OCI-LY7 (cell line): ENCODE results near the gene ARHGEF3. TPM values are rescaled to one million over a fixed set of nuclear protein-coding genes. Genes with fewer than 3 reads are reported as not detected.

Experiments used
- BruUV-seq: library from RNA; stranded (reverse); fragments of 400-500 nt; replicated peaks from 2 replicates; lab custom pipeline; 2021; lab: Mats Ljungman, UMichigan
- CTCF ChIA-PET: fragments of 300-600 bp; sonication (Branson Sonifier 250); formaldehyde crosslinking; loops from one replicate; lab custom pipeline; 2022; ENCODE audit warnings: antibody characterized with exemption; ENCODE audit not compliant: unreplicated experiment; lab: Charles Lee
- POLR2A ChIA-PET: fragments of 300-600 bp; sonication (Branson Sonifier 250); formaldehyde crosslinking; loops from one replicate; lab custom pipeline; 2022; ENCODE audit warnings: antibody characterized with exemption; lab: Charles Lee
- DNase-seq: peaks from one replicate; pipeline ENCODE4 v3.0.0-alpha.2; 2015; ENCODE audit warnings: low spot score
- H2AFZ ChIP-seq: fragments of 200-600 bp; sonication (generic), shearing (Covaris generic); 2 replicates; pipeline ENCODE4 v1.6.1; 2014; ENCODE audit warnings: mild to moderate bottlenecking, antibody characterized with exemption, low read length, moderate library complexity
- H3K27ac ChIP-seq: fragments of 200-600 bp; sonication (generic); 2 replicates; pipeline ENCODE4 v1.5.1; 2014; ENCODE audit warnings: mixed run types, low read depth, mild to moderate bottlenecking, moderate library complexity, low read length, inconsistent platforms; ENCODE audit not compliant: poor library complexity, severe bottlenecking
- H3K36me3 ChIP-seq: fragments of 200-600 bp; sonication (generic); 2 replicates; pipeline ENCODE4 v1.6.1; 2014; ENCODE audit warnings: mild to moderate bottlenecking, antibody characterized with exemption, low read length, moderate library complexity, mixed read lengths; ENCODE audit not compliant: insufficient read depth
- H3K4me1 ChIP-seq: fragments of 200-600 bp; sonication (generic); 2 replicates; pipeline ENCODE4 v1.5.1; 2014; ENCODE audit warnings: mild to moderate bottlenecking, low read length; ENCODE audit not compliant: insufficient read depth, poor library complexity, severe bottlenecking
- H3K4me2 ChIP-seq: fragments of 200-600 bp; sonication (generic); 2 replicates; pipeline ENCODE4 v1.6.1; 2014; ENCODE audit warnings: mild to moderate bottlenecking, low read length
- H3K4me3 ChIP-seq: fragments of 200-600 bp; sonication (generic); 2 replicates; pipeline ENCODE4 v1.5.1; 2014; ENCODE audit warnings: mild to moderate bottlenecking, low read depth, low read length; ENCODE audit not compliant: poor library complexity, severe bottlenecking
- H3K79me2 ChIP-seq: fragments of 200-600 bp; sonication (generic); 2 replicates; pipeline ENCODE4 v1.6.1; 2016; ENCODE audit warnings: low read depth, mild to moderate bottlenecking, low read length, moderate library complexity, mixed read lengths; ENCODE audit not compliant: insufficient read depth
- H3K9me2 ChIP-seq: fragments of 200-600 bp; sonication (generic); 2 replicates; pipeline ENCODE4 v1.6.1; 2016; ENCODE audit warnings: mild to moderate bottlenecking, low read length, mixed read lengths; ENCODE audit not compliant: insufficient read depth
- H3K9me3 ChIP-seq: fragments of 200-600 bp; sonication (generic); 2 replicates; pipeline ENCODE4 v1.6.1; 2014; ENCODE audit warnings: mild to moderate bottlenecking, mixed run types, low read length, mixed read lengths
- H4K20me1 ChIP-seq: fragments of 200-600 bp; sonication (generic); 2 replicates; pipeline ENCODE4 v1.6.1; 2014; ENCODE audit warnings: mild to moderate bottlenecking, antibody characterized with exemption, low read length, moderate library complexity, mixed read lengths; ENCODE audit not compliant: insufficient read depth
- EZH2phosphoT487 ChIP-seq: fragments of 200-600 bp; sonication (generic); IDR thresholded peaks from 2 replicates; pipeline ENCODE4 v1.6.1; 2018; ENCODE audit warnings: low read depth, borderline replicate concordance, mild to moderate bottlenecking, mixed run types, antibody characterized with exemption, low read length, moderate library complexity, mixed read lengths
- intact Hi-C: fragments of 100-400 bp; cut with micrococcal nuclease; formaldehyde crosslinking; loops from one replicate; pipeline ENCODE4 v1.10.0; 2022; ENCODE audit not compliant: unreplicated experiment
- total RNA-seq, 2 experiments: library from RNA; depleted of rRNA in 1 of 2; stranded (reverse); fragments of >200 nt in 1 of 2; shearing (Covaris generic) in 1 of 2; gene quantifications; 2 replicates each; pipeline ENCODE4 v1.2.3, GENCODE V29; 2014 to 2022
- TF ChIP-seq, protein P1 (sequence below): fragments of 200-600 bp; sonication (generic); conservative IDR thresholded peaks from 2 replicates; pipeline ENCODE4 v1.5.1; 2014; ENCODE audit warnings: mild to moderate bottlenecking, antibody characterized with exemption, low read length, moderate library complexity, mixed read lengths

ARHGEF3 gene
- total RNA-seq, 2 experiments from 2014 or later, result 14.1 to 26.9 TPM

DNA sequence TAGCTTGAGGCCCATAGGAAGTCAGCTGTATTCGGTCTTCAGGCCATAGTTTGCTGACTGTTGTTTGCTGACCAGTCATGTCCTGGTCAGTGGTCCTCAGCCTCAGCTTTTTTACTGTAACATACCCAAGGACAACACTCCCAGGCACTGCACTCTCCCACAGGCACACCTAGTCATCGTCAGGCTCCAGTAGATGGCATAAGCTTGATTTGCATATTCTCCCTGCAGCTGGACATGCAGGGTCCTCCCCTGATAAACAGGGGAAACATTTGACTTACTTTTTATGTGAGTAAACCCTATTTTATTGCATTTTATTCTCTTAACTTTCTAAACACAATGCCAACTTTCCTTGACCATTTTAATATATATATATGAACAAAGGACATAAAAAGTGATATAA, 22.9 kb downstream of the ARHGEF3 start:
- intact Hi-C loops, result no loop called here
- H3K9me3 ChIP-seq, result no peaks in the 10 kb centered on the region
- no peaks in the 10 kb centered on the region for H3K36me3 ChIP-seq
- CTCF ChIA-PET, result no interaction called here
- no peak for DNase-seq
- H3K9me2 ChIP-seq, result no peaks in the 10 kb centered on the region
- no peaks in the 10 kb centered on the region for H3K79me2 ChIP-seq
- no peak overlapping the region for H3K4me3 ChIP-seq
- H3K4me2 ChIP-seq, result no peak overlapping the region
- POLR2A ChIA-PET, result interaction anchor here (0.6 to 1.9 kb wide), 2 partner anchors 10 to 292 kb away, joined by 4 to 7 read pairs; no protein-coding TSS in a partner anchor
- H3K27ac ChIP-seq, result no peak overlapping the region
- BruUV-seq, result no TSS peak
- no peak overlapping the region for H2AFZ ChIP-seq
- no peaks in the 10 kb centered on the region for H4K20me1 ChIP-seq
- peaks cover 24% of the 10 kb centered on the region for H3K4me1 ChIP-seq
- TF ChIP-seq, protein P1, sequence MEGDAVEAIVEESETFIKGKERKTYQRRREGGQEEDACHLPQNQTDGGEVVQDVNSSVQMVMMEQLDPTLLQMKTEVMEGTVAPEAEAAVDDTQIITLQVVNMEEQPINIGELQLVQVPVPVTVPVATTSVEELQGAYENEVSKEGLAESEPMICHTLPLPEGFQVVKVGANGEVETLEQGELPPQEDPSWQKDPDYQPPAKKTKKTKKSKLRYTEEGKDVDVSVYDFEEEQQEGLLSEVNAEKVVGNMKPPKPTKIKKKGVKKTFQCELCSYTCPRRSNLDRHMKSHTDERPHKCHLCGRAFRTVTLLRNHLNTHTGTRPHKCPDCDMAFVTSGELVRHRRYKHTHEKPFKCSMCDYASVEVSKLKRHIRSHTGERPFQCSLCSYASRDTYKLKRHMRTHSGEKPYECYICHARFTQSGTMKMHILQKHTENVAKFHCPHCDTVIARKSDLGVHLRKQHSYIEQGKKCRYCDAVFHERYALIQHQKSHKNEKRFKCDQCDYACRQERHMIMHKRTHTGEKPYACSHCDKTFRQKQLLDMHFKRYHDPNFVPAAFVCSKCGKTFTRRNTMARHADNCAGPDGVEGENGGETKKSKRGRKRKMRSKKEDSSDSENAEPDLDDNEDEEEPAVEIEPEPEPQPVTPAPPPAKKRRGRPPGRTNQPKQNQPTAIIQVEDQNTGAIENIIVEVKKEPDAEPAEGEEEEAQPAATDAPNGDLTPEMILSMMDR, result no peak
- no peak for TF ChIP-seq EZH2phosphoT487

DNA sequence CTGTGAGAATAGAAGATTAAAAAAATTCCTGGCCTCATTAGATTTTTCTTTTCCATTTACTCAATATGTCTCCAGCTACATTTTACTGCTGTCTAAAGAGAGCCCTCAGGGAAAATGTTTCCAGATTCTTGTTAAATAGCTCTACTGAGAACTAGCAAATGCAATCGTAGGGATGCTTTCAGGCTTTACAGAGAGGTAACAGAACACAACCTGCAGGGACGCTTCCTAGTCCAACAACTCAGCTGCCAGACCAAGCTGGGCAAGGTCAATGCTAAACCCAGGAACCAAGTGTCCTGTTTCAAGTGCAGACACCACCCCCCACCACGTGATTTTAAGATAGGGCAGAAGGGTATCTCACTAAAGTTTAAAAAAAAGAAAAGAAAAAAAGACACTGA, 25.2 kb downstream of the ARHGEF3 start:
- Histone ChIP-seq H2AFZ (no peak overlapping the region), H3K36me3 (peaks cover 8% of the 10 kb centered on the region; the same call in 1 of the 2 replicates), H3K4me2 (no peak overlapping the region), H3K9me3 (no peaks in the 10 kb centered on the region), H3K27ac (no peak overlapping the region), H3K4me1 (peaks cover 10% of the 10 kb centered on the region), H3K4me3 (no peak overlapping the region), H4K20me1 (no peaks in the 10 kb centered on the region), H3K79me2 (no peaks in the 10 kb centered on the region), H3K9me2 (no peaks in the 10 kb centered on the region)
- POLR2A ChIA-PET, result interaction anchor here (0.7 to 1.5 kb wide), 2 partner anchors 23 to 133 kb away, joined by 3 to 4 read pairs; no protein-coding TSS in a partner anchor
- CTCF ChIA-PET, result no interaction called here
- TF ChIP-seq EZH2phosphoT487, result no peak
- no TSS peak for BruUV-seq
- intact Hi-C loops, result no loop called here
- DNase-seq, result no peak

DNA sequence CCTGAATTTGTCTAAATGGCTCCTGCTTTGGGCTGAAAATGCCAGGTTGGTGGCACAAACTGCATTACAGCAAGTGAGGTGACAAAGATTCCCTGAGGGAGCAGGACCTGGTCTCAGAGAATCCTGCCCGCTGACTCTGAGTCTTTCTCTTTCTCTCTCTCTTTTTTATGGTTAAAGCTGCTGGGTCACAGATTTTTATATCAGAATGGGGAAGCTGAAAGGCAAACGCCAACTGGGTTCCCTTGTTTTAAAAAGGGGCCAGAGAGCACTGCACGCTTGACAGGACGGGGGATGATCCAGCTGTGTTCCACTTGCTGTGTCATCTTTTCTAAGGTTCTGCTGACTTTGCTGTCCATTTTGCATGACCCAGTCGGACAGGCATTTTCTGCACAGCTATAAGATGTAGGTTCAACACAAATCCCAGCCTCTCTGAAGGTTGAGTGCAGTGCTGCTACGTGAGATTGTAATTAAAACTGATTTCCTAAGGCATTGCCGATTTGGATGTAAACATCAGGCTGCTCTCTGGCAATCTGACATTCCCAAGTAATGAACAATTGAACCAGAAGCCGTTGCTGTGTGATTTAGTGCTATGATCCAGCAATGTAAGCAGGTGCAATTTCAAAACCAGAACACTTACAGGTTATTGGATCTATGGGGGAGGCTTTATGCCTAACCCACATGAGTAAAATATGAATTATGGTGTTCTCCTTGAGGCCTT, 25.8 kb downstream of the ARHGEF3 start:
- Histone ChIP-seq H3K4me1 (peaks cover 10% of the 10 kb centered on the region), H3K27ac (no peak overlapping the region), H3K9me3 (no peaks in the 10 kb centered on the region), H3K36me3 (peaks cover 11% of the 10 kb centered on the region; the same call in 1 of the 2 replicates), H2AFZ (no peak overlapping the region), H4K20me1 (no peaks in the 10 kb centered on the region), H3K4me2 (no peak overlapping the region), H3K4me3 (no peak overlapping the region), H3K79me2 (no peaks in the 10 kb centered on the region), H3K9me2 (no peaks in the 10 kb centered on the region)
- intact Hi-C loops, result no loop called here
- DNase-seq, result no peak
- no TSS peak for BruUV-seq
- TF ChIP-seq, protein P1, result no peak
- no peak for TF ChIP-seq EZH2phosphoT487
- ChIA-PET CTCF (no interaction called here), POLR2A (interaction anchor here (0.7 to 1.5 kb wide), 2 partner anchors 23 to 133 kb away, joined by 3 to 4 read pairs; no protein-coding TSS in a partner anchor)
